ENCODE data around the gene KCNH1. TPM values are rescaled to one million over a fixed set of nuclear protein-coding genes. Genes with fewer than 3 reads are reported as not detected.

The KCNH1 gene
- total RNA-seq, 1 experiment from 2014 or later = not detected

- no peak overlapping the region for H3K4me3 ChIP-seq (ENCODE audit: low read depth, low read length, poor library complexity, severe bottlenecking)
- no peaks in the 10 kb centered on the region for H3K4me1 ChIP-seq (ENCODE audit: insufficient read depth, low read length, poor library complexity, severe bottlenecking)
- no peak for DNase-seq (ENCODE audit: low spot score)
- no peaks in the 10 kb centered on the region for H3K36me3 ChIP-seq (ENCODE audit: insufficient read depth, low read length, poor library complexity, severe bottlenecking)
- no peak overlapping the region for H3K27ac ChIP-seq (ENCODE audit: low read depth, low read length, poor library complexity, severe bottlenecking)
- no peaks in the 10 kb centered on the region for H3K9me3 ChIP-seq (ENCODE audit: low read depth, low read length, poor library complexity, severe bottlenecking)
- POLR2A ChIA-PET (ENCODE audit: low non-redundant PET) = no interaction called here
- TF ChIP-seq EZH2 (IDR thresholded peaks at IDR 0.05; ENCODE audit: borderline replicate concordance, low read depth, low read length, poor library complexity, severe bottlenecking) = no peak
- no peak for TF ChIP-seq CTCF (conservative IDR thresholded peaks at IDR 0.05; ENCODE audit: low read depth, low read length)
- BruUV-seq (replicated peaks) = no TSS peak
- H3K27me3 ChIP-seq (replicated peaks; ENCODE audit: insufficient read depth, low read depth, low read length, poor library complexity) = peaks cover 34% of the 10 kb centered on the region
- CTCF ChIA-PET = no interaction called here
- intact Hi-C loops (cut with micrococcal nuclease; ENCODE audit: unreplicated experiment) = no loop called here
These were observed 356.0 kb downstream of the KCNH1 start for GRCh38 chr1:210777914-210778313.

GRCh38 chr1:210776712-210777111 is 357.2 kb downstream of the KCNH1 start:
- no peak for DNase-seq (ENCODE audit: low spot score)
- POLR2A ChIA-PET (ENCODE audit: low non-redundant PET) = no interaction called here
- Histone ChIP-seq H3K4me1 (ENCODE audit: insufficient read depth, low read length, poor library complexity, severe bottlenecking) (no peaks in the 10 kb centered on the region), H3K27ac (ENCODE audit: low read depth, low read length, poor library complexity, severe bottlenecking) (no peak overlapping the region), H3K27me3 (replicated peaks; ENCODE audit: insufficient read depth, low read depth, low read length, poor library complexity) (peaks cover 41% of the 10 kb centered on the region), H3K4me3 (ENCODE audit: low read depth, low read length, poor library complexity, severe bottlenecking) (no peak overlapping the region), H3K9me3 (ENCODE audit: low read depth, low read length, poor library complexity, severe bottlenecking) (no peaks in the 10 kb centered on the region), H3K36me3 (ENCODE audit: insufficient read depth, low read length, poor library complexity, severe bottlenecking) (no peaks in the 10 kb centered on the region)
- BruUV-seq (replicated peaks) = no TSS peak
- TF ChIP-seq EZH2 (IDR thresholded peaks at IDR 0.05; ENCODE audit: borderline replicate concordance, low read depth, low read length, poor library complexity, severe bottlenecking) (no peak), CTCF (conservative IDR thresholded peaks at IDR 0.05; ENCODE audit: low read depth, low read length) (no peak)
- intact Hi-C loops (cut with micrococcal nuclease; ENCODE audit: unreplicated experiment) = no loop called here
- CTCF ChIA-PET = no interaction called here

- Histone ChIP-seq H3K27me3 (replicated peaks; ENCODE audit: insufficient read depth, low read depth, low read length, poor library complexity) (peaks cover 41% of the 10 kb centered on the region), H3K9me3 (ENCODE audit: low read depth, low read length, poor library complexity, severe bottlenecking) (no peaks in the 10 kb centered on the region), H3K27ac (ENCODE audit: low read depth, low read length, poor library complexity, severe bottlenecking) (no peak overlapping the region), H3K4me1 (ENCODE audit: insufficient read depth, low read length, poor library complexity, severe bottlenecking) (no peaks in the 10 kb centered on the region), H3K36me3 (ENCODE audit: insufficient read depth, low read length, poor library complexity, severe bottlenecking) (no peaks in the 10 kb centered on the region), H3K4me3 (ENCODE audit: low read depth, low read length, poor library complexity, severe bottlenecking) (no peak overlapping the region)
- POLR2A ChIA-PET (ENCODE audit: low non-redundant PET) = no interaction called here
- intact Hi-C loops (cut with micrococcal nuclease; ENCODE audit: unreplicated experiment) = no loop called here
- TF ChIP-seq CTCF (conservative IDR thresholded peaks at IDR 0.05; ENCODE audit: low read depth, low read length) (no peak), EZH2 (IDR thresholded peaks at IDR 0.05; ENCODE audit: borderline replicate concordance, low read depth, low read length, poor library complexity, severe bottlenecking) (no peak)
- CTCF ChIA-PET = no interaction called here
- BruUV-seq (replicated peaks) = no TSS peak
- no peak for DNase-seq (ENCODE audit: low spot score)
These were observed 358.7 kb downstream of the KCNH1 start for GRCh38 chr1:210775289-210775688.

Data from A673 (cell line).